SHP77 treated with DMSO at 0.1 percent for 48 hours (cell line): ENCODE data around the gene ABHD1.
A peak's percentile ranks its signal among the peaks of the same experiment; 100 is the strongest.
"Not testable (repeated sequence)": the region's sequence is repeated elsewhere in the genome, so short reads cannot be mapped to it uniquely, and the experiment has no call there.

Experiments used
- DNase-seq: peaks from one replicate; lab custom pipeline; 2025; lab: John Stamatoyannopoulos, UW

ABHD1 gene

GRCh38 chr2:27123302-27124150 lies at the start of gene ABHD1:
ABHD1 (plus strand) TSS chr2:27123815; CDS start chr2:27123949, 134 bp downstream.
- no peak for DNase-seq

GRCh38 chr2:27074738-27075565 lies 48.7 kb upstream of the ABHD1 start:
- peak; percentile 45 for DNase-seq

GRCh38 chr2:27075566-27075871 lies 48.1 kb upstream of the ABHD1 start:
- DNase-seq = not testable (repeated sequence)

- no peak for DNase-seq
Measured at GRCh38 chr2:27076323-27076722, 47.3 kb upstream of the ABHD1 start.

- no peak for DNase-seq
Measured at GRCh38 chr2:27077231-27077630, 46.4 kb upstream of the ABHD1 start.

GRCh38 chr2:27078267-27079194 lies 45.1 kb upstream of the ABHD1 start, which contains the start of gene EMILIN1:
EMILIN1 (plus strand) TSS chr2:27078615; CDS start chr2:27079066, 451 bp downstream.
- no peak for DNase-seq

GRCh38 chr2:27079233-27080139 lies 44.1 kb upstream of the ABHD1 start:
- no peak for DNase-seq

GRCh38 chr2:27080140-27080469 lies 43.5 kb upstream of the ABHD1 start:
- no peak for DNase-seq

- no peak for DNase-seq
Measured at GRCh38 chr2:27080603-27080936, 43.0 kb upstream of the ABHD1 start.

GRCh38 chr2:27081984-27082772 lies 41.4 kb upstream of the ABHD1 start:
- no peak for DNase-seq

- no peak for DNase-seq
Measured at GRCh38 chr2:27082773-27083409, 40.7 kb upstream of the ABHD1 start.

GRCh38 chr2:27083410-27084296 lies 40.0 kb upstream of the ABHD1 start:
- no peak for DNase-seq

- no peak for DNase-seq
Measured at GRCh38 chr2:27084297-27085061, 39.1 kb upstream of the ABHD1 start.

GRCh38 chr2:27085062-27085672 lies 38.4 kb upstream of the ABHD1 start:
- DNase-seq = no peak

- peak; percentile 34 for DNase-seq
Measured at GRCh38 chr2:27085673-27086089, 37.9 kb upstream of the ABHD1 start.

- DNase-seq = peak; percentile 58
Measured at GRCh38 chr2:27086090-27086723, 37.4 kb upstream of the ABHD1 start.
